Posterior vena cava (tissue), 2 donors: ENCODE results near the gene RXRA. TPM values are rescaled to one million over a fixed set of nuclear protein-coding genes. Genes with fewer than 3 reads are reported as not detected.
"Not testable (repeated sequence)": the region's sequence is repeated elsewhere in the genome, so short reads cannot be mapped to it uniquely, and the experiment has no call there.

Experiments
- DNase-seq: peaks from one replicate; pipeline ENCODE4 v3.0.0-alpha.2; 2020; ENCODE audit warnings: low spot score
- intact Hi-C, 2 donors: fragments of 100-400 bp; cut with DNase I; formaldehyde crosslinking; loops; one replicate each; pipeline versions ENCODE4 v1.14.1 to v1.14.2; 2022 to 2023
- total RNA-seq, 2 donors: library from RNA; stranded (reverse); fragmentation: NEBNext Ultra II Directional; extraction: Animal tissue kit (Norgen Biotek cat#: 25700); gene quantifications; one replicate each; pipeline ENCODE4 v1.2.1, GENCODE V29; 2021
- donor health status: DM: yes; HTN: yes; CAD: no.
- donor health status: DM: yes; HTN: yes; CAD: no.

RXRA gene
- total RNA-seq, 2 donors from 2014 or later: 41.5 to 44.7 TPM

DNA sequence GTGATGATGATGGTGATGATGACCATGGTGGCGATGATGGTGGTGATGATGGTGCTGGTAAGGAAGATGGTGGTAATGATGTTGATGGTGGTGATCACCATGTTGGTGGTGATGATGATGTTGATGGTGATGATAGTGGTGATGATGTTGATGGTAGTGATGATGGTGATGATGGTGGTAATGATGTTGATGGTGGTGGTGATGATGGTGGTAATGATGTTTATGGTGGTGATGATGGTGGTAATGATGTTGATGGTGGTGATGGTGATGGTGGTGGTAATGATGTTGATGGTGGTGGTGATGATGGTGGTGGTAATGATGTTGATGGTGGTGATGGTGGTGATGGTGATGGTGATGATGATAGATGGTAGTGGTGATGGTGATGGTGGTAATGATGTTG is 20.7 kb upstream of the RXRA start:
- no peak for DNase-seq
- intact Hi-C loops: no loop called here

DNA sequence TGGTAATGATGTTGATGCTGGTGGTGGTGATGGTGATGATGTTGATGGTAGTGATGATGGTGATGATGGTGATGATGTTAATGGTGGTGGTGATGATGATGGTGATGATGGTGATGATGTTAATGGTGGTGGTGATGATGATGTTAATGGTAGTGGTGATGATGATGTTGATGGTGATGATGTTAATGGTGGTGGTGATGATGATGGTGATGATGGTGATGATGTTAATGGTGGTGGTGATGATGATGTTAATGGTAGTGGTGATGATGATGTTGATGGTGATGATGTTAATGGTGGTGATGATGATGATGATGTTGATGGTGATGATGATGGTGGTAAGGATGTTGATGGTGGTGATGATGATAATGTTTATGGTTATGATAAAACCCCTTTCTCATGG is 20.2 kb upstream of the RXRA start:
- intact Hi-C loops, DNase-seq: not testable (repeated sequence)

DNA sequence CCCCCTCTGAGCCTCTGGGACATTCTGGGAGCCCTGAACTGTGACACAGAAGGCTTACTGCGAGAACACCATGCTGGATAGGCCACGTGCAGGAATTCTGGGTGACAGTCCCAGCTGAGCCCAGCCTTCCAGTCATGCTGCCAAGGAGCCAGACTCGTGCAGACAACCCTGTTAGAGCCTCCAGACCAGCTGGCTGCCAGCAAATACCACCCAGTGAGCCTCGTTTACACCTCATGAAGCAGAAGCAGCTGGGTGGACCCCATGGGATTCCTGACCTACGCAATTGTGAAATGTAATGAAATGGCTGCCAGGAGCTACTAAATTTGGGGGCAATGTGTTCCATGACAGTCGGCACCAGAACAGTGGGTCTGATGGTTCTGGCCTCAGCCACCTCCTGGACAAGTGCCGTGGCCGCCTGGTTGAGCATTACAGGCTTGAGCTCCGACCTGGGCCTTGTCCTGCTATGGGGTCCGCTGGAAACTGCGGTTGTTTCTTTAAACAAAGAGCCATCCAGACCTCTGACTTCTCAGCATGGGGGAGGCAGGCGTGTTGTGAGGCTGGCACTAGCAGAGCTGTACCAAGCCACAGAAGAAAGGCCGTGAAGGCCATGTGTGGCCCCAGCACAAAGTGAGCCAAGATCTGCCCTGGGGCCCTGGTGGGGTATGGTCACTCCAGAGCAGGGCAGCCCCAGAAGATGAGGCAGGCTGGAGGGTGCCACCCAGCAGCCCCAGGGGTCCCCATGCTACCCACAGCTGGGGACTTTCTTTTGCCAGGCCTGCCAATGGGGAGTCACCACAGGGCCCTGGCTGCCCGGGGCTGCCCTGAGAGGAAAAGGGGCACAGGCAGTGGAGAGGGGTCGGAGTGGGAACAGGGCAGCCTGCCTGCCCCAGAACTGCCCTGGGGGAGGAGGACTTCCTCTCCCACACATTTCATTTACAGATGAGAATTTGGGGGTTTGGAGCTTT is 19.3 kb upstream of the RXRA start:
- peak; percentile 62 for DNase-seq
- intact Hi-C loops: no loop called here

DNA sequence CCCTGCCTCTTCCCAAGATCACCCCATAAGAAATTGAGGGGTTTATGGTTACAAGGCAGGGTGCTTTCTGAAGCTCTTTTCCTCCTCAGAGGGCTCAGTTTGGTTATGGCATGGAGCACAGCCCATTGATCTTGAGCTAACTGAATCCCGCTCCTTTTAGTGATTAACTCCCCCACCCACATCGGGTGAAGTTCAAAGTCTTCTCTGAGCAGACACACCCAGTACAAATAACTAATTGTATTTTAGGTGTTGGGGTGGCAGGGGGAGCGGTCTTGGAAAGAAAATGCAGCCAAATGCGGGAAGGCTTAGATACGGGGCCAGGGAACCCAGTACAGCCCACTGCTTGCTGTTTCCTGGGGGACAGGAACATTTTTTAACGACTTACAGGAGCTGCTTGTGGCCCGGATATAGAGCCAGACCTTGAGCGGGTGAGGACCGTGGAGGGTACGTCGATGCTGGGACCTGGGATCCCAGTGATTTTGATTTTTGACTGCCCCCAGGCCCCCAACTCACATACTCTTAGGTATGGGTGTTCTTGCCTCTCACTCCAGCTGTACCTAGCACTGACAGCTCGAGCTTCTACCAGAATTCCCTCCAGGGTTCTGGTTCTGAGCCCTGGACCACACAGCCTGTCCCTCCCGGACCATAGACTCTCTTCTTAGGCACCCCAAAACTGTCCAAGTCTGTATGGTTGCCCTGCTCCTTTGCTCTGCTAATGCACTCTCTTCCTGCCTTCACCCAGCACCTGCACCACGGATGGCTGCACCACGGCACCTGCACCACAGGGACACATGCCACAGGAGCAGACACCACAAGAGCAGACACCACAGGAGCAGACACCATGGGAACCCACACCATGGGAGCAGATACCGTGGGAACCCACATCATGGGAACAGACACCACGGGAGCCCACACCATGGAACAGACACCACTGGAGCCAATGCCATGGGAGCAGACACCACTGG is 18.3 kb upstream of the RXRA start:
- DNase-seq: peak; percentile 51
- intact Hi-C loops: no loop called here

DNA sequence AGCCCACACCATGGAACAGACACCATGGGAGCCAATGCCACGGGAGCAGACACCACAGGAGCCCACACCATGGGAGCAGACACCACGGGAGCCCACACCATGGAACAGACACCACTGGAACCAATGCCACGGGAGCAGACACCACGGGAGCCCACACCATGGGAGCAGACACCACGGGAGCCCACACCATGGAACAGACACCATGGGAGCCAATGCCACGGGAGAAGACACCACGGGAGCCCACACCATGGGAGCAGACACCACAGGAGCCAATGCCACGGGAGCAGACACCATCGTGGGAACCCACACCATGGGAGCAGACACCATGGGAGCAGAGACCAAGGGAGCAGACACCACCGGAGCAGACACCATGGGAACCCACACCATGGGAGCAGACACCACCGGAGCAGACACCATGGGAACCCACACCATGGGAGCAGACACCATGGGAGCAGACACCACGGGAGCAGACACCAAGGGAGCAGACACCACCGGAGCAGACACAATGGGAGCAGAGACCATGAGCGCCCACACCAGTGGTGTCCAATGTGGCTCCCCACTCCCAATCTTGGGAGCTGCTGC is 17.5 kb upstream of the RXRA start:
- intact Hi-C loops: not testable (repeated sequence)
- peak; percentile 45 for DNase-seq

DNA sequence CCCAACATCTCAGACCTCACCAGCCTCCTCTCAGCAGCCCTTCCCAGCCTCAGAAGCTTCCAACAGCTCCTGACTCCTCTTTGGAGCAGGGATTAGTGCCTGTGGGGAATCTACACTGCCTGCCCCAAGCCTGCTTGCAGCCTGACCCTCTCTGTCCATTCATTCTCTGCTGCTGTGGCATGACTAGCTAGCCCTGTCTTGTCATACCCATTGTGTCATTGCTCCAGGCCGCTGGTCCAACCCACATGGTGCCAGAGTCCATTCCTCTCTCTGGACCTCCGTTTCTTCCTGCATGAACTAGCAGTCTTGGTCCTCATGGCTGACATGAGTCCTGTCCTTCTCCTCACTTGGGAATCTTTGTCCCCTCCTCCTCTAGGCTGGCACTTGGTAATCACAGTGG is 12.8 kb upstream of the RXRA start:
- intact Hi-C loops: no loop called here
- peak; percentile 37 for DNase-seq

DNA sequence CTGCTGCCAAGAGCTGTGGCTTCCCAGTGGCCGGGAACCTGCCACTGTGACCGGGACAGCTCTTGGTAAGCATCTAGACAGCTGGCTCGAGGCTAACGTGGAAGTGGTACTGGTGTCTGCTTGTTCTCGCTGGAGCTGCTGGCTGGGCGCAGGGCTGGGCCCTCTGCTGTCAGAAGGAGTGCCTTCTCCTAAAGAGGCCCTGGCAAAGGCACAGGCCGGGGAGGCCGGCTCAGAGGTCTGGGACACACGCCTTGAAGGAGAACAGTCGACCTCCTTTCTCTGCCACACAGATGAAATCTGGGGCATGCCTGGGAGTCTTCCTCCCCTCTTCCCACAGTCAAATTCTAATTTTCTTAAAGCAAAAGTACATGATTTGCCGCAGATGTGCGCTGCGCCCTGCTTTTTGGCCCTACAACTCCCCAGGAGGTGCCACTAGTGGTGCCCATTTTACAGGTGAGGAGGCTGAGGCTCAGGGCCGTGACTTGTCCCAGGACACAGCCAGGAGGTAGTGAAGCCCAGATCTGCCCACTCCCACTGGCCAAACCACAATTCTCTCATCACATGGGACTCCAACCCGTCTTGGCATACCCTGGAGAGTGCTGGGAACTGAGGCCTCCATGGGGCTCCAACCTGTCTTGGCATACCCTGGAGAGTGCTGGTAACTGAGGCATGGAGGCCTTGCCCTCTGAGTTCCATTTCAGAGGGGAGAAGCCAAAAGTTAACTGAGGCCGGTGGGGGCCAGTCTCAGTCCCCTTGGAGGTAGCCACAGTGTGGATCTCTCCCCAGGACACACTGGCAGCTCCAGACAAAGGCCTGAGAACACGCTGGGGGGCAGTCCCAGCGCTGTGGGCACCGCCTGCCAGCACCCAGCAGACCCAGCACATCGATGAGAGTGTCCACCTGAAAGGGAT is 12.0 kb upstream of the RXRA start:
- intact Hi-C loops: no loop called here
- peak; percentile 68 for DNase-seq

DNA sequence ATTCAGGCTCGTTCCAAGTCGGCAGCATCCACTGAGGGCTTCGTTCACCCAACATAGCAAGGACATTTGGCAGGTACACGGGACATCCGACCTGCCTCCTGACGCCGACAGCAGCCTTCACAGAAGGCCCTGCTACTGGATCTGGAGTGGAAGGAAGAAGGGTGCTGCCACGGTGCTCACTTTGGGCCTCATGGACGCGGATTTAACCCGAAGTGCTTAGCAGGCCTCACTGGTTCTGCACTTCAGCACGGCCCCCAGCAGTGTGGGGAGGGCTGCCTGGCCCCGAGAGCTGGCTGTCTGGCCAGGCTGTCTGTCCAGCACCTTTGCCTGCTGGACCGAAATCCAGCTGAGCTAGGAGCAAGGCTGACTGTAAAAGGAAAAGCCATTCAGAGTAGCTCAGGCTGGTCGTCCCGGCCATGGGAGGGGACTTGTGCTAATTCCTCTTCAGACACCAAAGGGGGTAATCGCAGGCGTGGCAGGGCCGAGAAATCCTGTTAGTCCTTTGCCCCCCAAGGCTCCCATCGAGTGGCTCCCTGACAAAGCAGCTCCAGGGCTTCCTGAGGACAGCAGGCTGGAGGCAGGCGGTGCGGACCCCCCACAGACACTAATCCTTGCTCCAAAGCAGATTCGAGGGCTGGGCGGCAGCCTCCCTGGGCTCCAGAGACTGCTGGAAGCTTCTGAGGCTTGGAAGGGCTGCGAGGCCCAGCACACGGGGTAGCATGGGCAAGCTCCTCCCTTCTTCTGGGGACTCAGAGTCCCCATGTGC is 11.1 kb upstream of the RXRA start:
- intact Hi-C loops: no loop called here
- peak; percentile 67 for DNase-seq

DNA sequence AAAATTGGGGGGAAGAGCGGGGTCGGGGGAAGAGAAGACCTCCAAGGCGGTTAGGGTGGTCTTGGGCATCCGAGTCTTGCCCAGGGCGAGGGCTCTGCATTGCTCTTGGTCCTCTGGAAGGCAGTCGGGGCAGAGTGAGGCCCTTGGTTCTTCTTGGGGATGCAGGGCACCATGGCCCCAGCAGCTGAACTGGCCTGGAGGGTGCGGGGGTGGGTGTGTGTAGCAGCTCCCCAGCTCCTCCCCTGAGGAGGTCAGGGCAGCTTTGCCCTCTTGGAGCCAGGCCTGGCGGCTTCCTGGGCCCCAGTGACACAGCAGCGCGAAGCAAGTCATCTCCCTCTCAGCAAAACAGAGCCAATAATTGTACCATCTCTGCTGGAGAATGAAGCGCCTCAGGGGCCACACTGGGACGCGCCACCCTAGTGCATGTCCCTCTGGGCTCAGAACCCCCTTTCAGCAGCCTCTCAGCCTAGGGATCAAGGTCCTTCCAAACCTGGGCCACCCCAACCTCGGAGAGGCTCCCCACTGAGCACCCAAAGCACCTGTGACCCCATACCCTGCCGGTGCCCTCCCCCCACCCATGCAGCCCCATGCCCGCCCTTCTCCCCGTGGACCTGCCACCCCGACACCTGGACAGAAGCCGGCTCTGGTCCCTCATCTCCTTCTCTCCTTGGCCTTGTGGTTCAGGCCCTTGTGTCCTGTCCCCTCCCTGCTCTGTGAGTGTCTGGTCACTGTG is 10.4 kb upstream of the RXRA start:
- peak; percentile 66 for DNase-seq
- intact Hi-C loops: no loop called here

DNA sequence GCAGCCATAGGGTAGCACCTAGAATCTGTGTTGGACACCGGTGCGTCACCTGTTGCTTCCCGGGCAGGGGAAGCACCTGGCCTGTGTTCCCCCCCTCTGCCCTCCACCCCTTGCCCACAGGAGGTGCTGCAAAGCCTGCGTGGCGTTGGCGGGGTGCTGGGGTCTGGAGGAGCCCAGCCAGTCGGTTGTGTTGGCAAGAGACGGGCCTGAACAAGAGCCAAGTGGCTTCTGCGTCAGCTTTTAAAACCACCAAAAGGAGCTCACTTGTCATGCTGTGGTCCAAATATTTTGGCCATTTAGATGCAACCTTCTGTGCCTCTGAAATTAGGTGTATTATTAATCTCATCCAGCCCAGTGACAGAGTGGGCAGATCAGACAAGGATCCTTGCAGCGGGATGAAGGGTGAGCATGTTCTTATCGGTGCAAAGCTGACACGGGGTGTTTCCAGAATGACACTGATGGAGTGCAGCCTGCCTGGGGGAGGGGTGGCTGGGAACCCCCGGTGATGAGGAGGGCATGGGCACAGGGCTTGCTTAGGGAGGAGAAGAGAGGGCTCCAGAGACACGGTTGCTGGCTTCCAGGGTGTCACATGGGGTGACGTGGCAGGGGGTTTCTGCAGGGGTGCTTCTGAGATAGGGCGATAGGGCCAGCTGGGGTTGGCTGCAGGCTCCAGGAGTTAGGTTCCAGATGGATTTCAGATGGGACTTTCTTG is 9.7 kb upstream of the RXRA start:
- peak; percentile 84 for DNase-seq
- intact Hi-C loops: no loop called here

DNA sequence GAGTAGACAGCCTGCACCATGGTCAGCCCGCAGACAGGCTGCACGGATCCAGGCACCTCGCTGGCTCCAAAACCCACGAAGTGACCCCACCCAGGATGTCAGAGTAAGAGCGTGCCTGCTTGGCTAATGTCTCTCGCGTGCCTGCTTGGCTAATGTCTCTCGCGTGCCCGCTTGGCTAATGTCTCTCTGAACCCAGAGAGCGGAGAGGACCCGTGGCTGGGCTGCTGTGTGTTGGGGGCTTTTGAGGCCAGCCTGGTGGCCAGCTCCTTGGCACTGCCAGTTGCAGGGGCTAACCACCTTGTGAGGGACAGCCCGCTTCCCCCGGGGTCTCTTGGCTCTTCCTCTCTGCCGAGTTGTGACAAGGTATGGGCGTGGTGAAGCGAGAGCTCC is 8.9 kb upstream of the RXRA start:
- intact Hi-C loops: no loop called here
- DNase-seq: peak; percentile 41

DNA sequence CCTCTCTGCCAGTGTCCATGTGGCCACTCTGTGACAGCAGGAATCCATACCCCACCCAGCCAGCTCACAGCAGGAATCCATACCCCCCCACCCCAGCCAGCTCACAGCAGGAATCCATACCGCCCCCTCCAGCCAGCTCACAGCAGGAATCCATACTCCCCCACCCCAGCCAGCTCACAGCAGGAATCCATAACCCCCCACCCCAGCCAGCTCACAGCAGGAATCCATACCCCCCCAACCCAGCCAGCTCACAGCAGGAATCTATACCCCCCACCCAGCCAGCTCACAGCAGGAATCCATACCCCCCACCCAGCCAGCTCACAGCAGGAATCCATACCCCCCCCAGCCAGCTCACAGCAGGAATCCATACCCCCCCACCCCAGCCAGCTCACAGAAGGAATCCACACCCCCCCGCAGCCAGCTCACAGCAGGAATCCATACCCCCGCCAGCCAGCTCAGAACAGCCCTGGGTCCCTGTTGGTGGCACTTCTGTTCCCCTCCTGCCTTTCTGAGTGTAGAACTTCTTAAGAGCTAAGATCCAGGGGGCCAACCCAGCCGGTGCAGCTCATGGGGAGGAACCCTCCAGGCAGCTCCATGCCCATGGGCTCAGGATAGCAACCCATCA is 8.4 kb upstream of the RXRA start:
- intact Hi-C loops: no loop called here
- peak; percentile 58 for DNase-seq

DNA sequence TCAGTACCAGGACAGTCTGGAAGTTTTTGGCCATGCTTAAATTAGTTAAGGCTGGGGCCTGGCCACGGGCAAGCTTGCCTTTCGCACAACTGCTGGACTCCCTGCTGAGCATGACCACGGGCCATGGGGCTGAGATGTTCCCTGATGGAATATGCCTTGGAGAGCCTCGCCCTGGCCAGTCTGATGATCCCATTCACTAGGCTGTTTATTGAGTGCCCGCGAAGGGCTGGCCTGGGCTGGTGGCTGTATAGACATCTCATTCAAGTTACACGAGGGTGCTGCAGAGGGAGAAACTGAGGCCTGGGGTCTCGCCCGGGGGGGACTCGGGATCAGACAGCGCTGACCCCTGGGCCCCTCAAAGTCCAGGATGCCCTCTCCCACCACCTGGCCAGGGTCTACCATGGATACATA is 7.8 kb upstream of the RXRA start:
- DNase-seq: peak; percentile 74
- intact Hi-C loops: no loop called here

DNA sequence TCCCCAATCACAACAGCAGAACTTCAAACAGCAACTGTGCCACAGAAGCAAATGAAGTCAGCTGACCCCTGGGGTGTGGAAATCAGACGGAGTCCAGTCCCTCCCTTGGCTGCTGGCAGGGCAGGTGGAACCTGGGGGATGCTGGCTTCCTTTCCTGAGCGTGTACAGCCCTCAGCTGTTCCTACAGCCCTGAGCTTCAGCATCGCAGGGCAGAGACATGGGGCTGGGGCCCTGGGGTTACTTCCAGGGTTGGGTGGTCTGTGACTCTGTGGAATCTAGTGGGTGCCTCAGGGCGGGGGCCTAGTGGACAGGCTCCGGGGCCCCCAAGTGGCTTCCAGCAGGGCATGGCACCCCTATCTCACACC is 7.3 kb upstream of the RXRA start:
- intact Hi-C loops: no loop called here
- no peak for DNase-seq

DNA sequence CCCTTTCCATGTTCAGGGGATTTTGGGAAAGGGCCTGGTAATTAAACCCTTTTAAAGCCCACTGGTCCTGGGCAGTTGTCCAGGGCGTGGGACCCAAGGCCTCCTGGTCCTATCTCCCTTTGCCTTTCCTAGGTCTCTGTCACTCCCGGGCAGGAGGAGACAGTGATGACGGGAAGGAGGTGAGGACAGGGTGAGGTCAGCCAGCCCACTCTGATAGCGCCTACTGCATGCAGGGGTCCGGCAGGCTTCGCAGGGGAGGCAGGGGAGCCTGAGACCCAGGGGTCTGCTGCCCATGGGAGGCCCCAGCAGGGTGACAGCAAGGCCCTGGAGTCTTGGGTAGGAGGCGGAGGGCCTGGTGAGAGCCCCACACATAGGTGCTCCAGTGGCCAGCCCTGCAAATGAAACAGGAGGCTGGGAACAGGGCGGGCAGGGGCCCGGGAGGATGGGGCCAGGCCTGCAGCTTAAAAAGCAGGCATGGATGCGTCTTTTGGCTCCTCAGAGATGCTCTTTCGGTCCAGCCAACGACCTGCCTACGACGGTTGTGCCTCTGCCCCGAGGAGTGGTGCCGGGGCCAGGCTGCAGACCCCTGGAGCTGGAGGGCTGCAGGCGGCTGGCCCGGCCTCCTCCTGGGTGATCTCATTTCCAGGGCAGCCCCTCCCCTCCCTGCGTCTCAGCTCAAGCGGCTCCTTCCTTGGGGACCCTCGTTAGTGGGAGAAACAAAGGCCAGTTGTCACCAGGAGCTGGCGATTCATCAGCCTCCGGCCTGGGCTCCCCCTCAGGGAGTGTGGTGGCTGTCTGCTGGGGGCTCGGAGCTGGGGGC is 6.7 kb upstream of the RXRA start:
- peak; percentile 68 for DNase-seq
- intact Hi-C loops: loop anchor here in 1 of 2 donors (10.0 kb wide), 1 partner anchor 145 kb away; no protein-coding TSS in a partner anchor
